Measurements from ENCODE around the gene MORN5.

DNA sequence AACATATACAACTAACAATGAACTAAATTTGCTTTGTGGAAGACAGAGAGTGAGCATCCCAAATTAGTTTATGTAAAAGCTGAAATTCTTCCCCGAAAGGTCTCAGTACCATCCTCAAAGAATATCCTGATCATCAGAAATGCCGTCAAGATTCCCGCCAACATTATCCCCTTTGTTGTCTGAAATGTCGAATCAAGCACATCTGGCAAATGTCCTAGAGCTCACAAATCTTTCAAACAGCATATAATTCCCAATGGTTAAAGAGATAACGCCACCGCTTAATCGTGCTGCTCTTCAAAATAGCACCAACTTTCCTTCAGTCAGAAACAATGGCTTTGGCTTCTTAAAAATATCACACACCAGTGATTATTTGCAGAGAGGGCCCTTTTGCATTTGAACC, 23.8 kb downstream of the MORN5 start:
- TF ChIP-seq ZNF8 (CRISPR knock-in tag; IDR thresholded peaks at IDR 0.05) (no peak), CSDC2 (CRISPR knock-in tag; IDR thresholded peaks at IDR 0.05) (no peak), ZNF565 (CRISPR knock-in tag; conservative IDR thresholded peaks at IDR 0.05; ENCODE audit: low read depth) (no peak), GLIS3 (CRISPR knock-in tag; IDR thresholded peaks at IDR 0.05) (no peak), RARB (CRISPR knock-in tag; IDR thresholded peaks at IDR 0.05) (no peak), ARNTL (CRISPR knock-in tag; IDR thresholded peaks at IDR 0.05; ENCODE audit: borderline replicate concordance, low read depth) (no peak), OSR1 (CRISPR knock-in tag; IDR thresholded peaks at IDR 0.05) (no peak), ZFP3 (CRISPR knock-in tag; IDR thresholded peaks at IDR 0.05) (no peak)
- TF ChIP-seq, protein P1, sequence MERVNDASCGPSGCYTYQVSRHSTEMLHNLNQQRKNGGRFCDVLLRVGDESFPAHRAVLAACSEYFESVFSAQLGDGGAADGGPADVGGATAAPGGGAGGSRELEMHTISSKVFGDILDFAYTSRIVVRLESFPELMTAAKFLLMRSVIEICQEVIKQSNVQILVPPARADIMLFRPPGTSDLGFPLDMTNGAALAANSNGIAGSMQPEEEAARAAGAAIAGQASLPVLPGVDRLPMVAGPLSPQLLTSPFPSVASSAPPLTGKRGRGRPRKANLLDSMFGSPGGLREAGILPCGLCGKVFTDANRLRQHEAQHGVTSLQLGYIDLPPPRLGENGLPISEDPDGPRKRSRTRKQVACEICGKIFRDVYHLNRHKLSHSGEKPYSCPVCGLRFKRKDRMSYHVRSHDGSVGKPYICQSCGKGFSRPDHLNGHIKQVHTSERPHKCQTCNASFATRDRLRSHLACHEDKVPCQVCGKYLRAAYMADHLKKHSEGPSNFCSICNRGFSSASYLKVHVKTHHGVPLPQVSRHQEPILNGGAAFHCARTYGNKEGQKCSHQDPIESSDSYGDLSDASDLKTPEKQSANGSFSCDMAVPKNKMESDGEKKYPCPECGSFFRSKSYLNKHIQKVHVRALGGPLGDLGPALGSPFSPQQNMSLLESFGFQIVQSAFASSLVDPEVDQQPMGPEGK (CRISPR knock-in tag; IDR thresholded peaks at IDR 0.05; ENCODE audit: borderline replicate concordance) = no peak
- TF ChIP-seq, protein P2, sequence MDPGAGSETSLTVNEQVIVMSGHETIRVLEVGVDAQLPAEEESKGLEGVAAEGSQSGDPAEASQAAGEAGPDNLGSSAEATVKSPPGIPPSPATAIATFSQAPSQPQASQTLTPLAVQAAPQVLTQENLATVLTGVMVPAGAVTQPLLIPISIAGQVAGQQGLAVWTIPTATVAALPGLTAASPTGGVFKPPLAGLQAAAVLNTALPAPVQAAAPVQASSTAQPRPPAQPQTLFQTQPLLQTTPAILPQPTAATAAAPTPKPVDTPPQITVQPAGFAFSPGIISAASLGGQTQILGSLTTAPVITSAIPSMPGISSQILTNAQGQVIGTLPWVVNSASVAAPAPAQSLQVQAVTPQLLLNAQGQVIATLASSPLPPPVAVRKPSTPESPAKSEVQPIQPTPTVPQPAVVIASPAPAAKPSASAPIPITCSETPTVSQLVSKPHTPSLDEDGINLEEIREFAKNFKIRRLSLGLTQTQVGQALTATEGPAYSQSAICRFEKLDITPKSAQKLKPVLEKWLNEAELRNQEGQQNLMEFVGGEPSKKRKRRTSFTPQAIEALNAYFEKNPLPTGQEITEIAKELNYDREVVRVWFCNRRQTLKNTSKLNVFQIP (CRISPR knock-in tag; IDR thresholded peaks at IDR 0.05; ENCODE audit: borderline replicate concordance, low read depth) = no peak
- TF ChIP-seq, protein P3, sequence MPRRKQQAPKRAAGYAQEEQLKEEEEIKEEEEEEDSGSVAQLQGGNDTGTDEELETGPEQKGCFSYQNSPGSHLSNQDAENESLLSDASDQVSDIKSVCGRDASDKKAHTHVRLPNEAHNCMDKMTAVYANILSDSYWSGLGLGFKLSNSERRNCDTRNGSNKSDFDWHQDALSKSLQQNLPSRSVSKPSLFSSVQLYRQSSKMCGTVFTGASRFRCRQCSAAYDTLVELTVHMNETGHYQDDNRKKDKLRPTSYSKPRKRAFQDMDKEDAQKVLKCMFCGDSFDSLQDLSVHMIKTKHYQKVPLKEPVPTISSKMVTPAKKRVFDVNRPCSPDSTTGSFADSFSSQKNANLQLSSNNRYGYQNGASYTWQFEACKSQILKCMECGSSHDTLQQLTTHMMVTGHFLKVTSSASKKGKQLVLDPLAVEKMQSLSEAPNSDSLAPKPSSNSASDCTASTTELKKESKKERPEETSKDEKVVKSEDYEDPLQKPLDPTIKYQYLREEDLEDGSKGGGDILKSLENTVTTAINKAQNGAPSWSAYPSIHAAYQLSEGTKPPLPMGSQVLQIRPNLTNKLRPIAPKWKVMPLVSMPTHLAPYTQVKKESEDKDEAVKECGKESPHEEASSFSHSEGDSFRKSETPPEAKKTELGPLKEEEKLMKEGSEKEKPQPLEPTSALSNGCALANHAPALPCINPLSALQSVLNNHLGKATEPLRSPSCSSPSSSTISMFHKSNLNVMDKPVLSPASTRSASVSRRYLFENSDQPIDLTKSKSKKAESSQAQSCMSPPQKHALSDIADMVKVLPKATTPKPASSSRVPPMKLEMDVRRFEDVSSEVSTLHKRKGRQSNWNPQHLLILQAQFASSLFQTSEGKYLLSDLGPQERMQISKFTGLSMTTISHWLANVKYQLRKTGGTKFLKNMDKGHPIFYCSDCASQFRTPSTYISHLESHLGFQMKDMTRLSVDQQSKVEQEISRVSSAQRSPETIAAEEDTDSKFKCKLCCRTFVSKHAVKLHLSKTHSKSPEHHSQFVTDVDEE (CRISPR knock-in tag; IDR thresholded peaks at IDR 0.05) = no peak
- TF ChIP-seq, protein P4, sequence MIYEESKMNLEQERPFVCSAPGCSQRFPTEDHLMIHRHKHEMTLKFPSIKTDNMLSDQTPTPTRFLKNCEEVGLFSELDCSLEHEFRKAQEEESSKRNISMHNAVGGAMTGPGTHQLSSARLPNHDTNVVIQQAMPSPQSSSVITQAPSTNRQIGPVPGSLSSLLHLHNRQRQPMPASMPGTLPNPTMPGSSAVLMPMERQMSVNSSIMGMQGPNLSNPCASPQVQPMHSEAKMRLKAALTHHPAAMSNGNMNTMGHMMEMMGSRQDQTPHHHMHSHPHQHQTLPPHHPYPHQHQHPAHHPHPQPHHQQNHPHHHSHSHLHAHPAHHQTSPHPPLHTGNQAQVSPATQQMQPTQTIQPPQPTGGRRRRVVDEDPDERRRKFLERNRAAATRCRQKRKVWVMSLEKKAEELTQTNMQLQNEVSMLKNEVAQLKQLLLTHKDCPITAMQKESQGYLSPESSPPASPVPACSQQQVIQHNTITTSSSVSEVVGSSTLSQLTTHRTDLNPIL (CRISPR knock-in tag; IDR thresholded peaks at IDR 0.05; ENCODE audit: low read depth) = no peak

All from SK-N-SH treated with all-trans-retinoic acid at 6 μM for 48 hours (cell line).